SJCRH30 (cell line): ENCODE data around the gene COPS4. TPM values are rescaled to one million over a fixed set of nuclear protein-coding genes. Genes with fewer than 3 reads are reported as not detected.
A peak's percentile ranks its signal among the peaks of the same experiment; 100 is the strongest.

Experiments used
- DNase-seq, 2 experiments: peaks; one replicate each; pipeline ENCODE4 v3.0.0-alpha.2; 2015 to 2020
- H3K27ac ChIP-seq: fragments of 250-450 bp; sonication (Bioruptor Pico); 2 replicates; pipeline ENCODE4 v1.5.1; 2020; ENCODE audit warnings: mild to moderate bottlenecking, moderate library complexity
- H3K27me3 ChIP-seq: fragments of 250-450 bp; sonication (Bioruptor Pico); 2 replicates; pipeline ENCODE4 v1.5.1; 2020; ENCODE audit warnings: mild to moderate bottlenecking, moderate library complexity
- H3K36me3 ChIP-seq: fragments of 250-450 bp; sonication (Bioruptor Pico); 2 replicates; pipeline ENCODE4 v1.5.1; 2020; ENCODE audit warnings: mild to moderate bottlenecking, moderate library complexity
- H3K4me1 ChIP-seq: fragments of 250-450 bp; sonication (Bioruptor Pico); 2 replicates; pipeline ENCODE4 v1.5.1; 2020; ENCODE audit warnings: mild to moderate bottlenecking, moderate library complexity
- H3K4me3 ChIP-seq: fragments of 250-450 bp; sonication (Bioruptor Pico); 2 replicates; pipeline ENCODE4 v1.5.1; 2020; ENCODE audit warnings: mild to moderate bottlenecking, moderate library complexity
- H3K9me3 ChIP-seq: fragments of 250-450 bp; sonication (Bioruptor Pico); replicated peaks from 2 replicates; pipeline ENCODE4 v1.5.1; 2020; ENCODE audit warnings: mild to moderate bottlenecking, moderate library complexity
- total RNA-seq: library from RNA; depleted of rRNA; stranded (reverse); fragments of >200 nt; shearing (Covaris generic); gene quantifications from 2 replicates; pipeline ENCODE4 v1.2.3, GENCODE V29; 2014; rRNA removed

COPS4 gene
- total RNA-seq, 1 experiment from 2014 or later: 125 TPM

DNA sequence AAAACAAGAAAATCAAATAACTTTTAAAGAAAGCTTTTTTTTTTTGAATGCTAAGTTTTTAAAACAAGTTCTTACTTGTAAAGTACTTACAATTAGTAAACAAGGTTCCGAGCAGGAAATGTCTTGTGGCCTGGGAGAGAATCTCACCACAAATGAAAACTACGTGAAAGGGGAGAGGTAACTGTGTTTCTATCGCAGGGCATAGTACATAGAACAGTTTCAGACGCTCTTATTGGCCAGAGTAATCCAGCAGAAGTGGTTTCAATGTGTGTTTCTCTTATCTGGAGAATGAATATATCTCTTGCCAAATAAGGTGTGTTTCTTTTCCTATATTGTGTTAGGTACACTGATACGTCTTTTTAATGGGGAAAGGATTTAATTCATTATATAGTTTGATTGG, 79.6 kb downstream of the COPS4 start, which contains the start of gene PLAC8:
TSS of gene PLAC8 (minus strand) at position 154 of the 400 bp plus-strand sequence. CDS start 6,808 bp downstream, outside the sequence.
- Histone ChIP-seq H3K4me3 (no peak within 1 kb of the TSS), H3K4me1 (peaks cover 20% of the 10 kb centered on the region), H3K36me3 (no peaks in the 10 kb centered on the region), H3K27ac (no peak within 1 kb of the TSS), H3K9me3 (no peaks in the 10 kb centered on the region), H3K27me3 (no peaks in the 10 kb centered on the region)
- DNase-seq: peak in 1 of 2 experiments; percentile 30

DNA sequence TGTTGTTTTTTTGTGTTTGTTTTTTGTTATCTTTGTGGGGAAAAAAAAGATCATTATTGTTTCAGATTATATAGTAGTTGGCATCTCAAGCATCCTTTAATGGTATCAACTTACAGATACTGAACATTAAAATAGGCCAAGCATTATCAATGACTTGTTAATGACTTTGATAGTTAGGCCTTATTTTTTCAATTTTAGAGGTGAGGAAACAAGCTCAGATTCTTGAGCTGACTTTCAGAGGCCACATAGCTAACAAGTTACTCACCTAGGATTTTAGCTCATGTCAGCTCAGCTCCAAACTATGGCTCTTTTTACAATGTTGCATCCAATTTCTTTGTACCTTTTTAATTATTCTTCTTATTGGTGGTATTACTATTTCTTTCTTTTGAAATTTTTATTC, 80.0 kb downstream of the COPS4 start:
- H3K9me3 ChIP-seq: no peaks in the 10 kb centered on the region
- H3K27me3 ChIP-seq: no peaks in the 10 kb centered on the region
- H3K27ac ChIP-seq: no peak overlapping the region
- H3K4me1 ChIP-seq: peaks cover 20% of the 10 kb centered on the region
- no peaks in the 10 kb centered on the region for H3K36me3 ChIP-seq
- no peak overlapping the region for H3K4me3 ChIP-seq
- no peak for DNase-seq

DNA sequence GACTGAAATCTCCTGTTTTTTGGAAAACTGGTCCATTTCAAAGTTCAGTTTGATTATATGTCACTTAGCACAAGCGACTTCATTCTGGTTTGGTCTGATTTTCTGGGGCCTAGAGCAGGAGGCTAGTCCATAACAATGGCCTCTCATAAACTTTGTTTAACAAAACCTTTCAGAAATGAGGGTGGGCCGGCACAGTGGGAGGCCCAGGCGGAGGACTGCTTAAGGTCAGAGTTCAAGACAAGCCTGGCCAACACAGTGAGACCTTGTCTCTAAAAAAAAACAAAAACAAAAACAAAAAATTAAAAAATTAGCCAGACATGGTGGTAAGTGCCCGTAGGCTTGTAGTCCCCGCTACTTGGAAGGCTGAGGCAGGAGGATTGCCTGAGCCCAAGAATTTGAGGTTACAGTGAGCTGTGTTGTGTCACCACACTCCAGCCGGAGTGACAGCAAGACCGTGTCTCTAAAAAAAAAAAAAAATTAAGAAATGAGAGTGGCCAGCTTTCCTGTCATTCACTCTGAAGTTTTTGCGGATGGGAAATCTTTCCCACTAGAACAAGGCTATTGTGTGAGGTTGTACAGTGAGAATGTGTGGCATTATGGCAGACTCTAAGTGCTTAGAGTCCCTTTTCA, 80.8 kb downstream of the COPS4 start:
- H3K27me3 ChIP-seq: no peaks in the 10 kb centered on the region
- no peak overlapping the region for H3K27ac ChIP-seq
- H3K36me3 ChIP-seq: no peaks in the 10 kb centered on the region
- H3K9me3 ChIP-seq: no peaks in the 10 kb centered on the region
- no peak overlapping the region for H3K4me3 ChIP-seq
- H3K4me1 ChIP-seq: peaks cover 20% of the 10 kb centered on the region
- no peak for DNase-seq

DNA sequence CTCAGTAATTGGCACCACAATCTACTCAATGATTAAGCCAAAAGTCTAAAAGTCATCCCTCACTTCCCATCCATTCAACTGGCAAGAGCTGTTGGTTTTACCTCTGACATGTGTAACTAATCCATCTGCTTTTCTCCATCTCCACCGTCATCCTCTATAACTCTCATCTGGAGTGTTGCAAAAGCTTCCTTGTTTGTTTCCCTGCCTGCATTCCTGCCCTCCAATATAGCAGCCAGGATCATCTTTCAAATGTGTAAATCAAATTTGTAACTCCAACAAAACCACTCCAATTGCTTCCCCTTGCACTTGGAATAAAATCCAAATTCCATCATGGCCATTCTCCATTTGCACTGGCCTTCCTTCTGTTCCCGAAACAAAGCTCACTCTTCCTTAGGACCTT, 83.9 kb downstream of the COPS4 start:
- Histone ChIP-seq H3K36me3 (no peaks in the 10 kb centered on the region), H3K9me3 (no peaks in the 10 kb centered on the region), H3K27me3 (no peaks in the 10 kb centered on the region), H3K4me3 (no peak overlapping the region), H3K27ac (no peak overlapping the region), H3K4me1 (peaks cover 6% of the 10 kb centered on the region; the same call in 1 of the 2 replicates)
- no peak for DNase-seq

DNA sequence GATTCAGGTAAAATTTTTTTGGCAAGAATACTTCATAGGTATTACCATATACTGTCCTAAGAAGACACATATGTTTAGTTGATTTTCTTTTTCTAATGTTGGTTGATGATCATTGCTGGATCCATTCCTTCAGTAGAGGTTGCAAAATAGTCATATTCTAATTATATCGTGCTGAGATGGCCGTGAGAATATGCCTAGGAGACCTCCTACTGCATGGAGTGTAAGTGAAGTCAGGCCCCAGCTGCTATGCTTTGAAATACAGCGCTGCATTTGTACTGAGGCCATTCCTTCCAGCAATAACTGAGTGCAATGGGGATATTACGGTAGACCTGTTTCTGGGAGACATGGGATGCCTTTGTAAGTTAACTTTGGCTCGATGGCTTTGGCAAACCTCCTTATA, 86.3 kb downstream of the COPS4 start:
- DNase-seq: no peak
- no peak overlapping the region for H3K4me3 ChIP-seq
- H3K9me3 ChIP-seq: no peaks in the 10 kb centered on the region
- H3K27ac ChIP-seq: no peak overlapping the region
- no peaks in the 10 kb centered on the region for H3K27me3 ChIP-seq
- no peaks in the 10 kb centered on the region for H3K36me3 ChIP-seq
- no peaks in the 10 kb centered on the region for H3K4me1 ChIP-seq

DNA sequence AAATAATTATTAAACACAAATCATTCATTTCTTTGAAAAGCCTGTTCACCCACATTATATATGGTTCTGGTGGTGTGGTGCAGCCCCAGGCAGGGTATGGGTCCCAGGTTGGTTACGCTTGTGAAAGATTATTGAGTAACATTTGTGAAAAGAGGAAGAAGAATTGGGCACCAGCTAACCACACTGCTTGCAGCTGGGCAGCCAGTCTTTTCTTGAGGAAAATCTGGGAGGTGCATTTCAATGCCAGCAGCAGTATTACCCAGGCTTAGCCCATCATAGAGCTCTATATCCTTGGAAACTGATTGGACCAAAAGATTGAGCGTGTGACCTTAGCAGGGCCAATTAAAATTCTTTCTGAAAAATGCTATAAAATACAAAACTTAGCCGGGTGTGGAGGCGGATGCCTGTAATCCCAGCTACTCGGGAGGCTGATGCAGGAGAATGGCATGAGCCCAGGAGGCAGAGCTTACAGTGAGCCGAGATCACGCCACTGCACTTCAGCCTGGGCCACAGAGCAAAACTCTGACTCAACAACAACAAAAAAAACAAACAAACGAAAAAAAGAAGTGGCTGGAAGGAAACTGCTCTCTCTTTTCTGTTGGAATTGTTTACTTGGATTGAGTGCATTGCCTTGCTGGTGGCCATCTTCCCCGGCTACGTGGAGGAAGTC, 89.3 kb downstream of the COPS4 start:
- no peaks in the 10 kb centered on the region for H3K4me1 ChIP-seq
- no peak overlapping the region for H3K27ac ChIP-seq
- H3K9me3 ChIP-seq: no peaks in the 10 kb centered on the region
- no peaks in the 10 kb centered on the region for H3K36me3 ChIP-seq
- no peak overlapping the region for H3K4me3 ChIP-seq
- no peak for DNase-seq
- H3K27me3 ChIP-seq: no peaks in the 10 kb centered on the region

Other genes with a start within 250 kb of the COPS4 start
- gene SCD5, start 236.4 kb upstream of the COPS4 start, total RNA-seq: 78.1 and 86.0 TPM in 2 replicates
- 139 and 153 TPM in 2 replicates for gene SEC31A, start 144.0 kb upstream of the COPS4 start, total RNA-seq
- gene THAP9, start 134.4 kb upstream of the COPS4 start, total RNA-seq: 13.0 and 15.3 TPM in 2 replicates
- gene LIN54, start 24.4 kb upstream of the COPS4 start, total RNA-seq: 36.5 and 40.8 TPM in 2 replicates
- gene PLAC8, start 79.5 kb downstream of the COPS4 start, total RNA-seq: 7.8 and 9.5 TPM in 2 replicates
- gene COQ2, start 249.6 kb downstream of the COPS4 start, total RNA-seq: 12.6 and 15.3 TPM in 2 replicates